ENCODE data around the gene DDR2. TPM values are rescaled to one million over a fixed set of nuclear protein-coding genes. Genes with fewer than 3 reads are reported as not detected.
"Not testable (repeated sequence)": the region's sequence is repeated elsewhere in the genome, so short reads cannot be mapped to it uniquely, and the experiment has no call there.

The DDR2 gene
- total and polyA plus RNA-seq, 2 of the 4 experiments (the other 2 are of a cell fraction): 66.1 to 245 TPM

DNA sequence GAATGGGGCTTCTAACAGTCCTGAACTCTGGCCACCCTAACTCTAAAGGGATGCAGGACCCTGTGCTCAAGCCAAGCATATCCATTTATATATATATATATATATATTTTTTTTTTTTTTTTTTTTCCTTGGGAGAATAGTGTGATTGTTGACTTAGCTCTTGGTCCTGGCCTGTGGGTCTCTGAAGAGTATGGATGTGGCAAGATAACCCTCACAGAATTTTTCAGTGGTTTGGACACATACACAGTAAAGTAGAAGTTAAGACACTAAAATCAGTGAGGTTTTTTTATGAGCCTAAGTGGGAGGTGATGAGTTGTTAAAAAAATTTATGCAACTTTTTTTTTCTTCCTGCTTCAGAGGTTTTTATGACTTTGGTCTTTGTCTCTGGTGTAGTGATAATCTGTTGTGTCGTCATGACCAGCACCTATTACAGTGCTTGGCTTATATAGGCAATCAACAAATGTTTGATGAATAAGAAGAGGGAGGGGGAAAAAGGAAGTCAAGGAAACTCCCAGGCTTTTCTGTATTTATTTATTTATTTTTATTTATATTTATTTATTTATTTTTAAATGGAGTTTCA lies 97.0 kb downstream of the DDR2 start:
- H4K5ac ChIP-seq (ENCODE audit: low read depth, low read length); H3K23ac ChIP-seq (ENCODE audit: low read depth, low read length); H2AK9ac ChIP-seq (replicated peaks; ENCODE audit: low read depth, low read length, poor library complexity); H2AFZ ChIP-seq (replicated peaks; ENCODE audit: low read length, poor library complexity); H3K27ac ChIP-seq (ENCODE audit: insufficient read depth, low read length); H2BK15ac ChIP-seq (ENCODE audit: low read depth, low read length); BruUV-seq (replicated peaks); ATAC-seq (ENCODE audit: low read depth); H4K8ac ChIP-seq (ENCODE audit: low read depth in 2 of 2, low read length in 2 of 2); H2BK5ac ChIP-seq (ENCODE audit: low read depth, low read length, poor library complexity, severe bottlenecking); H4K91ac ChIP-seq (ENCODE audit: insufficient read depth, low read depth, low read length); H3K56ac ChIP-seq (ENCODE audit: extremely low read depth, insufficient read depth, low read length); H3K4me2 ChIP-seq (ENCODE audit: low read depth, low read length); CTCF ChIA-PET; H3K18ac ChIP-seq (ENCODE audit: low read depth, low read length); H3K9ac ChIP-seq (ENCODE audit: low read depth, low read length); H3K4me3 ChIP-seq (ENCODE audit: insufficient read depth, low read depth, low read length); H3K4ac ChIP-seq (ENCODE audit: low read depth, low read length); H3K9me3 ChIP-seq (ENCODE audit: control insufficient read depth, insufficient read depth, low read length); H2AK5ac ChIP-seq (ENCODE audit: low read depth, low read length); H2BK120ac ChIP-seq (ENCODE audit: low read depth, low read length); H3K36me3 ChIP-seq (ENCODE audit: control insufficient read depth, insufficient read depth, low read length); POLR2A ChIA-PET (ENCODE audit: unreplicated experiment); H3K27me3 ChIP-seq (ENCODE audit: control insufficient read depth, insufficient read depth, low read length); DNase-seq; H2BK20ac ChIP-seq (ENCODE audit: low read depth, low read length); H3K14ac ChIP-seq (replicated peaks; ENCODE audit: low read depth, low read length); in situ Hi-C loops (cut with MboI; ENCODE audit: low sequenced_read_pairs); intact Hi-C loops (cut with micrococcal nuclease); dilution Hi-C loops (cut with HindIII; ENCODE audit: low sequenced_read_pairs, unreplicated experiment): not testable (repeated sequence)
- WGBS, 2 experiments (ENCODE audit: extremely low coverage in 2 of 2, insufficient read length in 1 of 2): no CpG with 5 or more reads among the region's 1 CpG
- H4K20me1 ChIP-seq (ENCODE audit: insufficient read depth, low read length): peaks cover 65% of the 10 kb centered on the region
- H3K9me1 ChIP-seq (ENCODE audit: insufficient read depth, low read length): peaks cover 31% of the 10 kb centered on the region
- H3K4me1 ChIP-seq (ENCODE audit: control insufficient read depth, insufficient read depth, low read length): peaks cover 15% of the 10 kb centered on the region
- H3K79me1 ChIP-seq (ENCODE audit: low read depth in 1 of 2, low read length in 2 of 2): peaks cover 45 to 74% of the 10 kb centered on the region in 2 experiments

Measured in IMR-90 (cell line).